Activated CD4-positive, CD25-positive, alpha-beta regulatory T cell (primary cell): Measurements from ENCODE around the gene ABCA12.
"Not testable (repeated sequence)": the region's sequence is repeated elsewhere in the genome, so short reads cannot be mapped to it uniquely, and the experiment has no call there.

Source experiments
- DNase-seq, 4 experiments: peaks; one replicate each; lab custom pipeline; 2025; lab: John Stamatoyannopoulos, UW

The ABCA12 gene

GRCh38 chr2:215138479-215138878 lies at the start of gene ABCA12:
ABCA12 (minus strand) TSS chr2:215138626; CDS start chr2:215138208, 418 bp downstream.
- DNase-seq, result no peak

- no peak for DNase-seq
Observed at GRCh38 chr2:215188078-215188477, 49.7 kb upstream of the ABCA12 start.

- no peak for DNase-seq
Observed at GRCh38 chr2:215186021-215186420, 47.6 kb upstream of the ABCA12 start.

GRCh38 chr2:215178121-215178520 lies 39.7 kb upstream of the ABCA12 start:
- DNase-seq, result no peak

GRCh38 chr2:215171796-215172195 lies 33.4 kb upstream of the ABCA12 start:
- no peak for DNase-seq

GRCh38 chr2:215171151-215171550 lies 32.7 kb upstream of the ABCA12 start:
- DNase-seq, result no peak

GRCh38 chr2:215166505-215166904 lies 28.1 kb upstream of the ABCA12 start:
- DNase-seq, result not testable (repeated sequence)

- DNase-seq, result not testable (repeated sequence)
Observed at GRCh38 chr2:215163319-215163718, 24.9 kb upstream of the ABCA12 start.

- DNase-seq, result no peak
Observed at GRCh38 chr2:215161301-215161829, 22.9 kb upstream of the ABCA12 start.

- no peak for DNase-seq
Observed at GRCh38 chr2:215160081-215160480, 21.7 kb upstream of the ABCA12 start.

- DNase-seq, result no peak
Observed at GRCh38 chr2:215156453-215156852, 18.0 kb upstream of the ABCA12 start.

GRCh38 chr2:215149894-215150293 lies 11.5 kb upstream of the ABCA12 start:
- no peak for DNase-seq

- no peak for DNase-seq
Observed at GRCh38 chr2:215149486-215149885, 11.1 kb upstream of the ABCA12 start.

- DNase-seq, result no peak
Observed at GRCh38 chr2:215149060-215149459, 10.6 kb upstream of the ABCA12 start.

- no peak for DNase-seq
Observed at GRCh38 chr2:215145611-215146010, 7.2 kb upstream of the ABCA12 start.

GRCh38 chr2:215144106-215144875 lies 5.9 kb upstream of the ABCA12 start:
- no peak for DNase-seq

GRCh38 chr2:215143458-215143857 lies 5.0 kb upstream of the ABCA12 start:
- no peak for DNase-seq

GRCh38 chr2:215141706-215142105 lies 3.3 kb upstream of the ABCA12 start:
- no peak for DNase-seq

- DNase-seq, result no peak
Observed at GRCh38 chr2:215140166-215140707, 1.8 kb upstream of the ABCA12 start.

- DNase-seq, result no peak
Observed at GRCh38 chr2:215137741-215138340, 585 bp downstream of the ABCA12 start.

GRCh38 chr2:215137329-215137686 lies 1.1 kb downstream of the ABCA12 start:
- DNase-seq, result no peak

GRCh38 chr2:215136669-215137328 lies 1.6 kb downstream of the ABCA12 start:
- DNase-seq, result no peak

GRCh38 chr2:215120401-215120800 lies 18.0 kb downstream of the ABCA12 start:
- no peak for DNase-seq
